HEK293 (cell line): ENCODE results near the gene SETD3.

Source experiments
- CTCF ChIA-PET: fragments of 350-600 bp; formaldehyde crosslinking; extraction: SDS; loops from one replicate; lab custom pipeline; 2021; ENCODE audit warnings: antibody characterized with exemption; lab: Yijun Ruan, JAX
- POLR2A ChIA-PET: fragments of 300-600 bp; formaldehyde crosslinking; extraction: SDS; loops from one replicate; lab custom pipeline; 2020; ENCODE audit warnings: antibody characterized with exemption, inconsistent platforms; lab: Yijun Ruan, JAX
- H3K27ac ChIP-seq: fragments of 200-500 bp; sonication (Bioruptor generic); 2 replicates; pipeline ENCODE4 v1.5.1; 2014; ENCODE audit warnings: low read depth, low read length, control low read depth, inconsistent platforms; ENCODE audit errors: extremely low read depth
- H3K36me3 ChIP-seq, 2 experiments: fragments of 200-500 bp in 1 of 2; sonication (Bioruptor generic) in 1 of 2; 1 replicate in 1 of 2; 2 replicates in 1 of 2; pipeline ENCODE4 v1.5.1; 2014 to 2017; ENCODE audit warnings: inconsistent platforms in 2 of 2, low read length in 2 of 2; ENCODE audit not compliant: control insufficient read depth in 2 of 2, insufficient read depth in 1 of 2
- H3K4me1 ChIP-seq: fragments of 200-500 bp; sonication (Bioruptor generic); 2 replicates; pipeline ENCODE4 v1.5.1; 2014; ENCODE audit warnings: mild to moderate bottlenecking, low read length, inconsistent platforms; ENCODE audit not compliant: control insufficient read depth, insufficient read depth
- H3K4me3 ChIP-seq: 2 replicates; pipeline ENCODE4 v1.5.1; 2011; ENCODE audit warnings: low read depth, mild to moderate bottlenecking, control low read depth, low read length, moderate library complexity
- H3K9me3 ChIP-seq: fragments of 200-500 bp; sonication (Bioruptor generic); 2 replicates; pipeline ENCODE4 v1.5.1; 2014; ENCODE audit warnings: low read depth, low read length, inconsistent platforms; ENCODE audit not compliant: control insufficient read depth, insufficient read depth
- OSR2 ChIP-seq: fragments of 450-650 bp; formaldehyde crosslinking; IDR thresholded peaks from 2 replicates; pipeline ENCODE4 v1.5.1; 2016; ENCODE audit warnings: missing biosample characterization, missing genetic modification characterization
- SP7 ChIP-seq: fragments of 450-650 bp; formaldehyde crosslinking; IDR thresholded peaks from 2 replicates; pipeline ENCODE4 v1.5.1; 2016; ENCODE audit warnings: missing biosample characterization, missing genetic modification characterization
- ZBTB7A ChIP-seq: fragments of 450-650 bp; formaldehyde crosslinking; IDR thresholded peaks from 2 replicates; pipeline ENCODE4 v1.5.1; 2016; ENCODE audit warnings: low read depth, missing biosample characterization, missing genetic modification characterization
- ZNF114 ChIP-seq: fragments of 450-650 bp; formaldehyde crosslinking; IDR thresholded peaks from 2 replicates; pipeline ENCODE4 v1.5.0; 2017; ENCODE audit warnings: missing biosample characterization, missing genetic modification characterization
- ZNF121 ChIP-seq: fragments of 450-650 bp; formaldehyde crosslinking; IDR thresholded peaks from 2 replicates; pipeline ENCODE4 v1.5.1; 2016; ENCODE audit warnings: missing biosample characterization, missing genetic modification characterization
- ZNF239 ChIP-seq: fragments of 450-650 bp; formaldehyde crosslinking; IDR thresholded peaks from 2 replicates; pipeline ENCODE4 v1.5.1; 2016; ENCODE audit warnings: missing biosample characterization, missing genetic modification characterization
- ZNF302 ChIP-seq: fragments of 450-650 bp; formaldehyde crosslinking; IDR thresholded peaks from 2 replicates; pipeline ENCODE4 v1.5.1; 2016; ENCODE audit warnings: missing biosample characterization, missing genetic modification characterization, low read depth
- ZNF311 ChIP-seq: fragments of 450-650 bp; formaldehyde crosslinking; IDR thresholded peaks from 2 replicates; pipeline ENCODE4 v1.5.1; 2017; ENCODE audit warnings: missing biosample characterization, missing genetic modification characterization, borderline replicate concordance
- ZNF354C ChIP-seq: fragments of 450-650 bp; formaldehyde crosslinking; IDR thresholded peaks from 2 replicates; pipeline ENCODE4 v1.5.1; 2016; ENCODE audit warnings: missing biosample characterization, missing genetic modification characterization, low read depth, borderline replicate concordance
- ZNF366 ChIP-seq: fragments of 450-650 bp; formaldehyde crosslinking; conservative IDR thresholded peaks from 2 replicates; pipeline ENCODE4 v1.5.1; 2016; ENCODE audit warnings: missing biosample characterization, missing genetic modification characterization
- ZNF549 ChIP-seq: fragments of 450-650 bp; IDR thresholded peaks from 2 replicates; pipeline ENCODE4 v1.5.1; 2018; ENCODE audit warnings: missing biosample characterization, missing genetic modification characterization, mild to moderate bottlenecking, inconsistent platforms, moderate library complexity
- ZNF624 ChIP-seq: fragments of 450-650 bp; formaldehyde crosslinking; IDR thresholded peaks from 2 replicates; pipeline ENCODE4 v1.5.1; 2017; ENCODE audit warnings: missing biosample characterization, missing genetic modification characterization
- ZNF701 ChIP-seq: fragments of 450-650 bp; formaldehyde crosslinking; IDR thresholded peaks from 2 replicates; pipeline ENCODE4 v1.5.1; 2016; ENCODE audit warnings: missing biosample characterization, missing genetic modification characterization
- ZNF785 ChIP-seq: fragments of 450-650 bp; formaldehyde crosslinking; IDR thresholded peaks from 2 replicates; pipeline ENCODE4 v1.5.1; 2016; ENCODE audit warnings: missing biosample characterization, missing genetic modification characterization
- ZNF791 ChIP-seq: fragments of 450-650 bp; formaldehyde crosslinking; IDR thresholded peaks from 2 replicates; pipeline ENCODE4 v1.5.1; 2016; ENCODE audit warnings: missing biosample characterization, missing genetic modification characterization
- ZSCAN30 ChIP-seq: fragments of 450-650 bp; IDR thresholded peaks from 2 replicates; pipeline ENCODE4 v1.5.1; 2018; ENCODE audit warnings: missing biosample characterization, mild to moderate bottlenecking, missing genetic modification characterization, moderate library complexity
- ZXDB ChIP-seq: fragments of 450-650 bp; formaldehyde crosslinking; IDR thresholded peaks from 2 replicates; pipeline ENCODE4 v1.5.1; 2016; ENCODE audit warnings: missing biosample characterization, missing genetic modification characterization
- TF ChIP-seq, protein P1 (sequence below): fragments of 450-650 bp; formaldehyde crosslinking; IDR thresholded peaks from 2 replicates; pipeline ENCODE4 v1.5.1; 2016; ENCODE audit warnings: missing biosample characterization, missing genetic modification characterization, borderline replicate concordance
- TF ChIP-seq, protein P2 (sequence below): fragments of 450-650 bp; formaldehyde crosslinking; IDR thresholded peaks from 2 replicates; pipeline ENCODE4 v1.5.1; 2017; ENCODE audit warnings: missing biosample characterization, missing genetic modification characterization
- TF ChIP-seq, protein P3 (sequence below): fragments of 450-650 bp; formaldehyde crosslinking; IDR thresholded peaks from 2 replicates; pipeline ENCODE4 v1.5.1; 2017; ENCODE audit warnings: missing biosample characterization, missing genetic modification characterization

SETD3 gene

DNA sequence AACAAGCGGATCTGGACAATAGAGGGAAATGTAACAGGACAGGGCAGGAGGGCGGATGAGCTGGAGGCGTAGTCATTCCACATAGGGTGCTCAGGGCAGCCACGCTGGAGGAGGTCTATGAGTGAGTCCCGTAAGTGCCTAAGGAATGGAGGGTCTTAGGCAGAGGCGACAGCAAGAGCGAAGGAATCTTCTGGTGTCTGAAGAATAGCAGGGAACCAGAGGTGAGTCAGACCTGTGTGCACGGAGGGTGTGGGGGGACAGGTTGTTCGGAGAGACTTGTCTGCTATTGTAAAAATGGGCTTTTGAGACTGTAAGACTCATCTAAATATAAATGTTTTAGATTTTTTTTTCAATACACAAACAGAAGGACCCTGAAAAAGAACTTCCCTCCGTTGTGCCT lies 70.6 kb downstream of the SETD3 start (continued):
- TF ChIP-seq, protein P1, sequence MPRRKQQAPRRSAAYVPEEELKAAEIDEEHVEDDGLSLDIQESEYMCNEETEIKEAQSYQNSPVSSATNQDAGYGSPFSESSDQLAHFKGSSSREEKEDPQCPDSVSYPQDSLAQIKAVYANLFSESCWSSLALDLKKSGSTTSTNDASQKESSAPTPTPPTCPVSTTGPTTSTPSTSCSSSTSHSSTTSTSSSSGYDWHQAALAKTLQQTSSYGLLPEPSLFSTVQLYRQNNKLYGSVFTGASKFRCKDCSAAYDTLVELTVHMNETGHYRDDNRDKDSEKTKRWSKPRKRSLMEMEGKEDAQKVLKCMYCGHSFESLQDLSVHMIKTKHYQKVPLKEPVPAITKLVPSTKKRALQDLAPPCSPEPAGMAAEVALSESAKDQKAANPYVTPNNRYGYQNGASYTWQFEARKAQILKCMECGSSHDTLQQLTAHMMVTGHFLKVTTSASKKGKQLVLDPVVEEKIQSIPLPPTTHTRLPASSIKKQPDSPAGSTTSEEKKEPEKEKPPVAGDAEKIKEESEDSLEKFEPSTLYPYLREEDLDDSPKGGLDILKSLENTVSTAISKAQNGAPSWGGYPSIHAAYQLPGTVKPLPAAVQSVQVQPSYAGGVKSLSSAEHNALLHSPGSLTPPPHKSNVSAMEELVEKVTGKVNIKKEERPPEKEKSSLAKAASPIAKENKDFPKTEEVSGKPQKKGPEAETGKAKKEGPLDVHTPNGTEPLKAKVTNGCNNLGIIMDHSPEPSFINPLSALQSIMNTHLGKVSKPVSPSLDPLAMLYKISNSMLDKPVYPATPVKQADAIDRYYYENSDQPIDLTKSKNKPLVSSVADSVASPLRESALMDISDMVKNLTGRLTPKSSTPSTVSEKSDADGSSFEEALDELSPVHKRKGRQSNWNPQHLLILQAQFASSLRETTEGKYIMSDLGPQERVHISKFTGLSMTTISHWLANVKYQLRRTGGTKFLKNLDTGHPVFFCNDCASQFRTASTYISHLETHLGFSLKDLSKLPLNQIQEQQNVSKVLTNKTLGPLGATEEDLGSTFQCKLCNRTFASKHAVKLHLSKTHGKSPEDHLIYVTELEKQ (tag by site-specific recombination): no peak
- no peak for TF ChIP-seq ZNF311 (tag by site-specific recombination)
- no peak for TF ChIP-seq ZSCAN30 (tag by site-specific recombination)
- no peak for TF ChIP-seq ZNF785 (tag by site-specific recombination)

DNA sequence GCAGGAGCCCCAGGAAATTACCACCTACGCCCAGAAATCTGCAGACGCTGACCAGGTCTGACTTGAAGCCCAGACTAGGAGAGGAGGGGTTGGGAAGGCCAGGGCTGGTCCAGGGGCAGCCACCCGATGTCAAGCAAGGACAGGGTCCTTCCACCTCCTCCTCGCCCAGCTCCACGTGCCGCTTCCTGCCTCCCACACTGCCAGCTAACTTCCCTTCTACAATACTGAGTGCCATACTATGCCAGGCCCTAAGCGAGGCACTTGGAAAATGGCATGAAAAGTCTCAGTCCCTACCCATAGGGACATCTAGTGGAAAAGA lies 71.7 kb downstream of the SETD3 start:
- no peak for TF ChIP-seq ZNF701 (tag by site-specific recombination)
- no peak overlapping the region for H3K27ac ChIP-seq
- H3K36me3 ChIP-seq: peaks cover 12 to 39% of the 10 kb centered on the region in 2 experiments; a peak in 2 of 3 replicates
- POLR2A ChIA-PET: no interaction called here
- no peak overlapping the region for H3K4me3 ChIP-seq
- H3K4me1 ChIP-seq: no peaks in the 10 kb centered on the region
- CTCF ChIA-PET: interaction anchor here (0.7 to 3.2 kb wide), 2 partner anchors 89 to 283 kb away, joined by 6 to 13 read pairs; no protein-coding TSS in a partner anchor
- no peaks in the 10 kb centered on the region for H3K9me3 ChIP-seq

DNA sequence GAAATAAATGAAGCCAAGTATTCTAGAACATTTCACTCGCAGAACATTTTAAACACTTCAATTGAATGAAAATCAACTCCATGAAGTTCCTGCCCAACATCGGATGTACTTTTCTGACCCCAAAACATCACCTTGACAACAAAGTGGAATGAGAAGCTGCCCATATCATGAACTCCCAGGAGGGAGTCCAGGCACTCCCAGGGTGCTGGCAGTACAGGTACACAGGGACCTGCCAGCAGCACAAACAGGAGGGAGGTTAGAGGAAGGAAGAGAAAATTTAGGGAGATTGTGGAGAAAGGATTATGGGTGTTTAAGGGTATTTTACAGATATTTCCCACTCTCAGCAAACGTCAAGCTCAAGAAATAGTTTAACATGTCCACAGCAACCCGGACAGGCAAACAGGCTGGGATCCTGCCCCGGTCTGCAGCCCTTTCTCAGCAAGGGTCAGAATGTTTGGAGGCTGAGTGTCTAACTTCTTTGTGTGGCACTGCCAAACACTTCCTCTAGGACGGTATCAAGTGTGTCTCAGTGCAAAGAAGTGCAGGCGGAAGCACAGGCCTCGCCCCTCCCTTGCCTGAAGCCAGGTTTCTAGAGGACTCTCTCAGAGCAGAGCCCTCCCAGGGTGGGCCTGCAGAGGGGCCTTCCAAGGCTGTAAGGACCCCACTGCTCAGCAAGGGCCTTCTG lies 72.2 kb downstream of the SETD3 start:
- Histone ChIP-seq H3K4me3 (no peak overlapping the region), H3K9me3 (no peaks in the 10 kb centered on the region), H3K36me3 (peaks cover 13 to 43% of the 10 kb centered on the region in 2 experiments; a peak in 2 of 3 replicates), H3K27ac (no peak overlapping the region), H3K4me1 (no peaks in the 10 kb centered on the region)
- no peak for TF ChIP-seq OSR2 (tag by site-specific recombination)
- POLR2A ChIA-PET: no interaction called here
- CTCF ChIA-PET: interaction anchor here (1.7 to 3.2 kb wide), 3 partner anchors 7 to 88 kb away, joined by 6 to 23 read pairs (median 13); no protein-coding TSS in a partner anchor

DNA sequence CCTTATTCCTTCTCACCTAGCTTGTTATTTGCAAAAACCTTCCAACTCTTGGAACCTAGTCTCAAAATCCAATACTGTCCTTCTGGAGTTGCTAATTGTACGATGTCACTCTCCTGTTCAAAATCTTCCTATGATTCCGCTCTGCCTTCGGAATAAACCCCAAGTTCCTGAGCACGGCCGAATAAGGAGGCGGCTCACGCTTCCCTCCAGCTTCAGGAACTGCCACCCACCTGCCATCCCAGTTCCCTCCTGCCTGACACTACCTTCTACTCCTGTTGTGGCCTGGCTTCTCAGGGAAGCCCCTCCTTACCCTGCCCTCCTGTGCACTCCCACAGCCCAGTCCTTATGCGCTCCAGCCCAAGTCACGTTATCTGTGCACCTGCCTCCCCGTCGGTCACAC lies 73.2 kb downstream of the SETD3 start:
- CTCF ChIA-PET: interaction anchor here (0.6 to 3.2 kb wide), 7 partner anchors 8 to 87 kb away, joined by 3 to 23 read pairs (median 5); no protein-coding TSS in a partner anchor
- POLR2A ChIA-PET: no interaction called here
- Histone ChIP-seq H3K4me1 (no peaks in the 10 kb centered on the region), H3K9me3 (no peaks in the 10 kb centered on the region), H3K36me3 (peaks cover 13 to 43% of the 10 kb centered on the region in 2 experiments), H3K27ac (no peak overlapping the region), H3K4me3 (no peak overlapping the region)
- TF ChIP-seq ZNF121 (tag by site-specific recombination) (no peak), ZNF239 (tag by site-specific recombination) (no peak), ZNF114 (tag by site-specific recombination) (no peak), ZNF549 (no peak), ZNF791 (tag by site-specific recombination) (no peak), ZNF624 (tag by site-specific recombination) (no peak)

DNA sequence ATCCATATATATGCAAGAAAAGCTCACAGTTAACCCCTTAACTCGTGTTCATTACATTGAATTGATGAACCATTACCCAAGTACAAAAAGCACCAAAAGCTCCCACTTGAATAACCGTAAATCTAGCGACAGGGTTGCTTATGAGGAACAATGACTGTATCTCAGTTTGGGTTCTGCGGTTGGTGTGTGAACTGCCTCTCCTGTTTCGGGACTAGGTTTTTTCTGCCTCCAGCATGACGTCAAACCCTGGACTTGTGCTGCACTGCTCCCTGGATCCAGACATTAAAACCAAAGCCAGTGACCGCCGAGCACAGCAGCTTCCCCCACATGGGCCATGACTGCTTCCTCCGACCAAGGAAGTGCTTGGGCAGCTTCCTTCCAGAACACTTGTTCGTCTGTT lies 77.7 kb downstream of the SETD3 start:
- Histone ChIP-seq H3K36me3 (peaks cover 25 to 54% of the 10 kb centered on the region in 2 experiments), H3K4me1 (no peaks in the 10 kb centered on the region), H3K9me3 (no peaks in the 10 kb centered on the region), H3K4me3 (no peak overlapping the region), H3K27ac (no peak overlapping the region)
- ChIA-PET CTCF (interaction anchor here (6.1 kb wide), 1 partner anchor 11 kb away, joined by 67 read pairs; no protein-coding TSS in a partner anchor), POLR2A (interaction anchor here (0.6 kb wide), 1 partner anchor 82 kb away, joined by 3 read pairs; no protein-coding TSS in a partner anchor)
- TF ChIP-seq SP7 (tag by site-specific recombination) (no peak), ZBTB7A (tag by site-specific recombination) (no peak), ZNF354C (tag by site-specific recombination) (no peak), ZXDB (tag by site-specific recombination) (no peak), ZNF366 (tag by site-specific recombination) (no peak), ZNF302 (tag by site-specific recombination) (no peak)
- TF ChIP-seq, protein P2, sequence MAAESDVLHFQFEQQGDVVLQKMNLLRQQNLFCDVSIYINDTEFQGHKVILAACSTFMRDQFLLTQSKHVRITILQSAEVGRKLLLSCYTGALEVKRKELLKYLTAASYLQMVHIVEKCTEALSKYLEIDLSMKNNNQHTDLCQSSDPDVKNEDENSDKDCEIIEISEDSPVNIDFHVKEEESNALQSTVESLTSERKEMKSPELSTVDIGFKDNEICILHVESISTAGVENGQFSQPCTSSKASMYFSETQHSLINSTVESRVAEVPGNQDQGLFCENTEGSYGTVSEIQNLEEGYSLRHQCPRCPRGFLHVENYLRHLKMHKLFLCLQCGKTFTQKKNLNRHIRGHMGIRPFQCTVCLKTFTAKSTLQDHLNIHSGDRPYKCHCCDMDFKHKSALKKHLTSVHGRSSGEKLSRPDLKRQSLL: no peak
- TF ChIP-seq, protein P3, sequence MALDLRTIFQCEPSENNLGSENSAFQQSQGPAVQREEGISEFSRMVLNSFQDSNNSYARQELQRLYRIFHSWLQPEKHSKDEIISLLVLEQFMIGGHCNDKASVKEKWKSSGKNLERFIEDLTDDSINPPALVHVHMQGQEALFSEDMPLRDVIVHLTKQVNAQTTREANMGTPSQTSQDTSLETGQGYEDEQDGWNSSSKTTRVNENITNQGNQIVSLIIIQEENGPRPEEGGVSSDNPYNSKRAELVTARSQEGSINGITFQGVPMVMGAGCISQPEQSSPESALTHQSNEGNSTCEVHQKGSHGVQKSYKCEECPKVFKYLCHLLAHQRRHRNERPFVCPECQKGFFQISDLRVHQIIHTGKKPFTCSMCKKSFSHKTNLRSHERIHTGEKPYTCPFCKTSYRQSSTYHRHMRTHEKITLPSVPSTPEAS (tag by site-specific recombination): no peak
- TF ChIP-seq, all 188 proteins: peak for 0
